ENCODE measurements around the gene PLEKHN1.
A peak's percentile ranks its signal among the peaks of the same experiment; 100 is the strongest.

Gene PLEKHN1

DNA sequence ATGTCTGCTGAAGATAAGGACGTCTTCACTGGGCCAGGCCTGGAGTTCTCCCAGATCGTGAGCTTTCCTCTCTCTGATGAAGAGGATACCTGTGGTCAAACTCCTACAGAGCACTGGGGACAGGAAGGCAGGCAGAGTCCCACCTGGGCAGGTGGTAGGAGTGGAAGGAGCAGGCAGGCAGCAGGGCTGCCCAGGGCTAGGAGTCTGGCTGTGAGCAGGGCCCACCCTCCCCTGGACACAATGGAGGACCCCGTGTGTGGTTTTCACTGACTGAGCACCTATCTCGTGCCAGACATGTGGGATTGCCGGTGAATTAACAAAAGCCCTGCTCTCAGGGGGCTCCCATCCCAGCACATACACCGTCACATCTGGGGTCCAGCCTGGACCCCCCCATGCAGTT, 47.4 kb upstream of the PLEKHN1 start:
- Histone ChIP-seq H3K36me3 (ENCODE audit: control insufficient read depth in 1 of 2, insufficient read depth in 2 of 2, low read length in 2 of 2) (peaks cover 4 to 5% of the 10 kb centered on the region in 2 experiments), H3K14ac (ENCODE audit: low read length) (no peak overlapping the region), H2AFZ (ENCODE audit: insufficient read depth, low read length, poor library complexity) (no peak overlapping the region), H3K27me3 (ENCODE audit: insufficient read depth, low read length) (no peaks in the 10 kb centered on the region), H3K4me3 (ENCODE audit: low read depth, low read length) (no peak overlapping the region), H3K4ac (ENCODE audit: low read depth, low read length) (no peak overlapping the region), H3K79me2 (ENCODE audit: control insufficient read depth, insufficient read depth, low read length, poor library complexity) (no peaks in the 10 kb centered on the region), H3K23ac (ENCODE audit: low read length) (no peak overlapping the region), H2BK12ac (ENCODE audit: low read length) (no peak overlapping the region), H3K27ac (ENCODE audit: low read depth, low read length) (no peak overlapping the region), H3K9ac (ENCODE audit: low read length) (no peak overlapping the region), H3K79me1 (ENCODE audit: low read length) (peaks cover 2% of the 10 kb centered on the region), H3K4me1 (ENCODE audit: control insufficient read depth in 1 of 2, insufficient read depth in 2 of 2, low read length in 2 of 2) (peaks cover 21 to 27% of the 10 kb centered on the region in 2 experiments), H3K4me2 (ENCODE audit: low read length) (no peak overlapping the region), H3K9me3 (ENCODE audit: insufficient read depth, low read depth, low read length) (peaks cover 12% of the 10 kb centered on the region), H3K18ac (ENCODE audit: low read length) (no peak overlapping the region), H4K8ac (ENCODE audit: low read depth, low read length) (no peak overlapping the region), H4K12ac (ENCODE audit: low read depth, low read length) (no peak overlapping the region), H4K91ac (ENCODE audit: low read depth, low read length) (no peak overlapping the region), H2BK120ac (ENCODE audit: insufficient read depth, low read length, poor library complexity) (no peak overlapping the region), H2BK5ac (ENCODE audit: low read depth, low read length, poor library complexity) (no peak overlapping the region), H2AK5ac (ENCODE audit: low read length) (no peak overlapping the region)
- DNase-seq: no peak
- WGBS (ENCODE audit: extremely low coverage, insufficient coverage, insufficient read length): no CpG with 5 or more reads among the region's 6 CpGs

DNA sequence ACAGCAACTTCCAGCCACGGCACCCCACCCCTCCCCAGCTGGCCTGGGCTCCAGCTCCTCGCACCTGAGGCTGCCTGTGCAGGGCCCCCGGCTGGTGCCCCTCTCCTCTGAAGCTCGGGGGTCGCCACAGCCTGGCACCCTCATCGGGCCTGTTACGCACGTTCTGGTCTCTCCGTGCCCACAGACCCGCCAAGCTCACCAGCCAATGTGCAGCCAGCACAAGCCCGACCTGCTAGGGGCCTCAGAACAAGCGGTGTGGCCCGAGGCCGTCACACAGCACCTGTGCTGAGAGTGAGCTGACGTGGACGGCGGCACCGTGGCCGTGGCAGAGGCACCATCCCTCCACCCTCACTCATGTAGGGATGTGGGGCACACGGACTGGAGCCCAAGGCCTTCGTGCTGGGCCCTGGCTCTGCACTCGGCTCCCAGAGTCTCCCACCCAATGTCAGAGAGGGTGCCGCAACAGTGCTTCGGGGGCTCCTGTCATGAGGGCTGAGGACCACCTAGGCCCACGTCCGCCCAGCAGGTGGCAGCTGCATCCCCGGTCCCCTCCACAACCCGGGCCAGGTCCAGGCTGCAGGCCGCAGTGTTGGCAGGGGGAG, 46.9 kb upstream of the PLEKHN1 start:
- H3K4me2 ChIP-seq (ENCODE audit: low read length): no peak overlapping the region
- no peak overlapping the region for H3K23ac ChIP-seq (ENCODE audit: low read length)
- H3K4me3 ChIP-seq (ENCODE audit: low read depth, low read length): no peak overlapping the region
- no peaks in the 10 kb centered on the region for H3K27me3 ChIP-seq (ENCODE audit: insufficient read depth, low read length)
- H2BK120ac ChIP-seq (ENCODE audit: insufficient read depth, low read length, poor library complexity): no peak overlapping the region
- no peak overlapping the region for H2BK5ac ChIP-seq (ENCODE audit: low read depth, low read length, poor library complexity)
- H3K79me2 ChIP-seq (ENCODE audit: control insufficient read depth, insufficient read depth, low read length, poor library complexity): no peaks in the 10 kb centered on the region
- no peak overlapping the region for H3K18ac ChIP-seq (ENCODE audit: low read length)
- H3K27ac ChIP-seq (ENCODE audit: low read depth, low read length): no peak overlapping the region
- H3K79me1 ChIP-seq (ENCODE audit: low read length): peaks cover 4% of the 10 kb centered on the region
- H4K12ac ChIP-seq (ENCODE audit: low read depth, low read length): no peak overlapping the region
- WGBS (ENCODE audit: extremely low coverage, insufficient coverage, insufficient read length): no CpG with 5 or more reads among the region's 29 CpGs
- H4K91ac ChIP-seq (ENCODE audit: low read depth, low read length): no peak overlapping the region
- H2AK5ac ChIP-seq (ENCODE audit: low read length): no peak overlapping the region
- no peak overlapping the region for H2BK12ac ChIP-seq (ENCODE audit: low read length)
- H4K8ac ChIP-seq (ENCODE audit: low read depth, low read length): no peak overlapping the region
- H3K9me3 ChIP-seq (ENCODE audit: insufficient read depth, low read depth, low read length): peaks cover 12% of the 10 kb centered on the region
- peaks cover 4 to 5% of the 10 kb centered on the region in 2 experiments for H3K36me3 ChIP-seq (ENCODE audit: control insufficient read depth in 1 of 2, insufficient read depth in 2 of 2, low read length in 2 of 2)
- H2AFZ ChIP-seq (ENCODE audit: insufficient read depth, low read length, poor library complexity): no peak overlapping the region
- H3K9ac ChIP-seq (ENCODE audit: low read length): no peak overlapping the region
- no peak overlapping the region for H3K4ac ChIP-seq (ENCODE audit: low read depth, low read length)
- DNase-seq: no peak
- H3K4me1 ChIP-seq (ENCODE audit: control insufficient read depth in 1 of 2, insufficient read depth in 2 of 2, low read length in 2 of 2): peaks cover 21 to 27% of the 10 kb centered on the region in 2 experiments
- H3K14ac ChIP-seq (ENCODE audit: low read length): no peak overlapping the region

DNA sequence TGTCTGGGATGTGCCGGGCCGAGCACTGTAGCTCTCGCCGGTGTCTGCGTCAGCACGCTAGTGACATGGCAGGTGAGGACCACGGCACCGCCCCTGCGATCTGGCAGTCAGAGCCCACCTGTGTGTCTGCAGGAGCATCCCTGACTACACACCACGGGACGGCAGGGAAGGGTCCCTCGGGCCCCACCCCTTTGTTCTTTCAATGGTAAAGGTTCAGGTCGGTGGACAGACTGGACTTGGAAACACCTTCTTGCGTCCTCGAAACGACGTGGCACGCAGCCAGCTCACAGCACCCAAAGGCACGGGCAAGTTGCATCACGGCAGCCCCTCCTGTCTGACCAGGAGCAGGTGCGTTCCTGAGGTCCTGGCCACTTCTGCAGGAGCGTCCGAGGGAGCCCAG, 46.3 kb upstream of the PLEKHN1 start:
- no CpG with 5 or more reads among the region's 23 CpGs for WGBS (ENCODE audit: extremely low coverage, insufficient coverage, insufficient read length)

DNA sequence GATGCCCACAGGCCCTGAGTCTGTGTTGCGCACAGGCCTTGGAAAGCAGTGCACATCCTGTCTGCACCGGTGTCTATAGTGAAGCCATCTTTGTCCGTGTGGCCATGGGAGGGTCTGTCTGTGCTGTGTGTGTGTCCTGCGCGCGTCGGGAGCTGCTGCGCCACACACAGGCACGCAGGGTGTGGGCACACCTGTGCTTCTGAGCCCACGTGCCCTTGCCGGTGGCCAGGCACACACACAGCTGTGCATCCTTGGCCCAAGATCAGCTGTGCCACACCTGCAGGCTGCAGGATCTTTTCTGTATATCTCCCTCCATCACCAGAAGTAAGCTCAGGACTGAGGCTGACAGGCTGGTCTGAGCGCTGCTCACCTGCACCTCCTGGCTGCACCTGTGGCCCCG, 45.8 kb upstream of the PLEKHN1 start:
- no CpG with 5 or more reads among the region's 13 CpGs for whole genome bisulfite sequencing (ENCODE audit: extremely low coverage, insufficient coverage, insufficient read length)
- Histone ChIP-seq H2BK5ac (ENCODE audit: low read depth, low read length, poor library complexity) (no peak overlapping the region), H2BK120ac (ENCODE audit: insufficient read depth, low read length, poor library complexity) (no peak overlapping the region)

More for the DNA sequence above, 46.3 kb upstream of the PLEKHN1 start:
- Histone ChIP-seq H3K27ac (ENCODE audit: low read depth, low read length) (no peak overlapping the region), H3K4ac (ENCODE audit: low read depth, low read length) (no peak overlapping the region), H3K23ac (ENCODE audit: low read length) (no peak overlapping the region), H3K36me3 (ENCODE audit: control insufficient read depth in 1 of 2, insufficient read depth in 2 of 2, low read length in 2 of 2) (peaks cover 4 to 5% of the 10 kb centered on the region in 2 experiments), H3K79me1 (ENCODE audit: low read length) (peaks cover 9% of the 10 kb centered on the region), H2BK5ac (ENCODE audit: low read depth, low read length, poor library complexity) (no peak overlapping the region), H2AK5ac (ENCODE audit: low read length) (no peak overlapping the region), H4K91ac (ENCODE audit: low read depth, low read length) (peak overlapping the region; percentile 1), H3K9ac (ENCODE audit: low read length) (no peak overlapping the region), H3K14ac (ENCODE audit: low read length) (no peak overlapping the region), H2BK12ac (ENCODE audit: low read length) (peak overlapping the region; percentile 8), H3K4me3 (ENCODE audit: low read depth, low read length) (no peak overlapping the region), H3K9me3 (ENCODE audit: insufficient read depth, low read depth, low read length) (peaks cover 12% of the 10 kb centered on the region), H2BK120ac (ENCODE audit: insufficient read depth, low read length, poor library complexity) (no peak overlapping the region), H3K27me3 (ENCODE audit: insufficient read depth, low read length) (peaks cover 5% of the 10 kb centered on the region), H3K18ac (ENCODE audit: low read length) (no peak overlapping the region), H4K8ac (ENCODE audit: low read depth, low read length) (no peak overlapping the region), H3K4me1 (ENCODE audit: control insufficient read depth in 1 of 2, insufficient read depth in 2 of 2, low read length in 2 of 2) (peaks cover 21 to 29% of the 10 kb centered on the region in 2 experiments), H4K12ac (ENCODE audit: low read depth, low read length) (no peak overlapping the region), H3K79me2 (ENCODE audit: control insufficient read depth, insufficient read depth, low read length, poor library complexity) (peaks cover 3% of the 10 kb centered on the region), H2AFZ (ENCODE audit: insufficient read depth, low read length, poor library complexity) (no peak overlapping the region), H3K4me2 (ENCODE audit: low read length) (no peak overlapping the region)
- no peak for DNase-seq

More for the DNA sequence above, 45.8 kb upstream of the PLEKHN1 start:
- Histone ChIP-seq H3K4me2 (ENCODE audit: low read length) (peak overlapping the region; percentile 26), H3K27me3 (ENCODE audit: insufficient read depth, low read length) (peaks cover 10% of the 10 kb centered on the region), H4K8ac (ENCODE audit: low read depth, low read length) (no peak overlapping the region), H2BK12ac (ENCODE audit: low read length) (no peak overlapping the region), H3K79me2 (ENCODE audit: control insufficient read depth, insufficient read depth, low read length, poor library complexity) (peaks cover 3% of the 10 kb centered on the region), H3K4ac (ENCODE audit: low read depth, low read length) (no peak overlapping the region), H4K91ac (ENCODE audit: low read depth, low read length) (peak overlapping the region; percentile 1), H2AFZ (ENCODE audit: insufficient read depth, low read length, poor library complexity) (no peak overlapping the region), H3K9ac (ENCODE audit: low read length) (no peak overlapping the region), H2AK5ac (ENCODE audit: low read length) (no peak overlapping the region), H3K79me1 (ENCODE audit: low read length) (peaks cover 10% of the 10 kb centered on the region), H3K27ac (ENCODE audit: low read depth, low read length) (no peak overlapping the region), H3K14ac (ENCODE audit: low read length) (no peak overlapping the region), H3K36me3 (ENCODE audit: control insufficient read depth in 1 of 2, insufficient read depth in 2 of 2, low read length in 2 of 2) (peaks cover 4 to 5% of the 10 kb centered on the region in 2 experiments), H3K9me3 (ENCODE audit: insufficient read depth, low read depth, low read length) (peaks cover 12% of the 10 kb centered on the region), H4K12ac (ENCODE audit: low read depth, low read length) (no peak overlapping the region), H3K23ac (ENCODE audit: low read length) (no peak overlapping the region), H3K4me1 (ENCODE audit: control insufficient read depth in 1 of 2, insufficient read depth in 2 of 2, low read length in 2 of 2) (peaks cover 21 to 30% of the 10 kb centered on the region in 2 experiments), H3K18ac (ENCODE audit: low read length) (no peak overlapping the region), H3K4me3 (ENCODE audit: low read depth, low read length) (no peak overlapping the region)
- no peak for DNase-seq

All from trophoblast cell (in vitro differentiated cells and primary cell).